ENCODE results near the gene THYN1.
A peak's percentile ranks its signal among the peaks of the same experiment; 100 is the strongest.

THYN1 gene

DNA sequence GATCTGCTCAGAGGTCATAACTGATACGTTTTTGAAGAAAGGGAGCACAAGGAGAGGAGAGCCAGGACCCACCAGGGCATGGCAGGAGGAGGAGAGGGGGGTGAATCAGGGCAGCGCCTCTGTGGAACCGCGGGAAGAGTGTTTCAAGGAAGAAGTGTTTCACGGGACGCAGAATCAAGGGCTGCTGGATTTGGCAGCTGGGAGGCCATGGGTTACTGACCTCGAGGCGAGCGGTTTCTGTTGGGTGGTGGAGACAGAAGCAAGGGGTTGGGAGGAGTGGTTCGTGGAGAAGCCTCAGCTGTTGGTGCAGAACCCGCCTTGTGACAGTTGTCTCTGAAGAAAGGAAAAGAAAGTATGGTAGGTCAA, 15.6 kb downstream of the THYN1 start:
- Histone ChIP-seq H3K4me3 (ENCODE audit: low read depth in 1 of 2, low read length in 2 of 2) (no peak overlapping the region), H3K9me3 (ENCODE audit: control insufficient read depth in 1 of 2, low read length in 2 of 2) (no peaks in the 10 kb centered on the region), H3K27me3 (ENCODE audit: control insufficient read depth in 1 of 2, insufficient read depth in 2 of 2, low read length in 2 of 2) (no peaks in the 10 kb centered on the region), H3K9ac (ENCODE audit: low read depth in 1 of 2, low read length in 2 of 2) (no peak overlapping the region), H3K27ac (ENCODE audit: low read depth, low read length) (no peak overlapping the region), H3K4me1 (ENCODE audit: control insufficient read depth in 1 of 2, insufficient read depth in 2 of 2, low read length in 2 of 2) (no peaks in the 10 kb centered on the region), H3K36me3 (ENCODE audit: control insufficient read depth in 1 of 2, insufficient read depth in 2 of 2, low read length in 2 of 2) (peaks cover 35 to 51% of the 10 kb centered on the region in 2 donors)

DNA sequence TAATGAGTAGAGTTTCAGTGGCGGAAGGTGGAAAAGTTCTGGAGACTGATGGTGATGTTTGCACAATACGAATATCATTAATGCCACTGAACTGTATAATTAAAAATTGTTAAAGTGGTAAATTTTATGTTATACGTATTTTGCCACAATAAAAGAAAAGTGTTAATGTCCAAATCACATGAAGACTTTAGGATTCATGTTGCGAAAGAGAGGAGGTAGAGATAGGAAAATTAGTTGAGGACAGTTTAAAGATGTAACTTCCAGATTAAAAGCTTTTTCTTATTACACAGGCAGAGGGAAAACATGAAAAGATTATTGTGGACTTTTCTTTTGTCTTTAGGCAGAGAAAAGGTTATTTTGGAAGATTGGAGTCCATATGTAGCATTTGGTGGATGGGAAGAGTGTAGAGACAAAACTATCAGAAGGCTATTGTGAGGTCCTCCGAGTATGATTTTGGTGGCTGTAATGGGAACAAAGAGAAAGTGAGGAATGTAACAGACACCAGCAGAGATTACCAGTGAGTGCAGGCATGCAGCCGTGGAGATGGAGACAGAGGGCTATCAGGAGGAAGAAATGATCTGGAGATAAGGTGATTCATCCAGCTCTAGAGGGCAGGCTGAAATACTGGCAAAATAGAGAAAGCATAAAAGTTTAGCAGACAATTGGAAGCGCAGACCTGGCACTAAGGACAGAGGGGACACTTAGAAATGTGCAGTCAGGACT, 16.2 kb downstream of the THYN1 start:
- Histone ChIP-seq H3K27me3 (ENCODE audit: control insufficient read depth in 1 of 2, insufficient read depth in 2 of 2, low read length in 2 of 2) (no peaks in the 10 kb centered on the region), H3K36me3 (ENCODE audit: control insufficient read depth in 1 of 2, insufficient read depth in 2 of 2, low read length in 2 of 2) (peaks cover 29 to 46% of the 10 kb centered on the region in 2 donors)

DNA sequence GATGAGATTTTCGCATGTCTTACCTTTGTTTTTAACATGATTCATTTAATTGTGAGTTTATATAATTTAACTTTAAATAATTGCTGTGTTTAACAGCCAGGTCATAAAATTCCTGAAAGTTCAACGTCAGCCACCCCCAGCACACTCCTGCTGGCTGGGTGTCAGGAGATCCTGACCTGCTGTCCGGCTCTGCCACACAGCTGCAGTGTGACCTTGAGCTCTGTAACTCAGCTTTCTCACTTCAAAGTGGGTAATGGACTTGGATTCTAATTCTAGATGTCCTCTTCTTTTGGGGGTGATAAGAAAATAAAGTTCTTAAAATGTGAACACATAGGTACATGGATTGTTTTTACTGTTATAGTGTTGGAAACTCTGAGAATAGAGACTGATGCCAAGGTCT, 17.8 kb downstream of the THYN1 start:
- Histone ChIP-seq H3K9ac (ENCODE audit: low read depth in 1 of 2, low read length in 2 of 2) (no peak overlapping the region), H3K9me3 (ENCODE audit: control insufficient read depth in 1 of 2, low read length in 2 of 2) (no peaks in the 10 kb centered on the region), H3K27me3 (ENCODE audit: control insufficient read depth in 1 of 2, insufficient read depth in 2 of 2, low read length in 2 of 2) (no peaks in the 10 kb centered on the region), H3K4me1 (ENCODE audit: control insufficient read depth in 1 of 2, insufficient read depth in 2 of 2, low read length in 2 of 2) (peaks cover 0 to 2% of the 10 kb centered on the region in 2 donors), H3K27ac (ENCODE audit: low read depth, low read length) (no peak overlapping the region), H3K4me3 (ENCODE audit: low read depth in 1 of 2, low read length in 2 of 2) (no peak overlapping the region), H3K36me3 (ENCODE audit: control insufficient read depth in 1 of 2, insufficient read depth in 2 of 2, low read length in 2 of 2) (peaks cover 21 to 36% of the 10 kb centered on the region in 2 donors)

More for the DNA sequence above, 16.2 kb downstream of the THYN1 start:
- H3K9ac ChIP-seq (ENCODE audit: low read depth in 1 of 2, low read length in 2 of 2): no peak overlapping the region
- no peak overlapping the region for H3K27ac ChIP-seq (ENCODE audit: low read depth, low read length)
- no peak overlapping the region for H3K4me3 ChIP-seq (ENCODE audit: low read depth in 1 of 2, low read length in 2 of 2)
- no peaks in the 10 kb centered on the region for H3K4me1 ChIP-seq (ENCODE audit: control insufficient read depth in 1 of 2, insufficient read depth in 2 of 2, low read length in 2 of 2)
- H3K9me3 ChIP-seq (ENCODE audit: control insufficient read depth in 1 of 2, low read length in 2 of 2): no peaks in the 10 kb centered on the region

- H3K9me3 ChIP-seq (ENCODE audit: control insufficient read depth in 1 of 2, low read length in 2 of 2): no peaks in the 10 kb centered on the region
- H3K36me3 ChIP-seq (ENCODE audit: control insufficient read depth in 1 of 2, insufficient read depth in 2 of 2, low read length in 2 of 2): peaks cover 8 to 23% of the 10 kb centered on the region in 2 donors
- peaks cover under 1 to 5% of the 10 kb centered on the region in 2 donors for H3K4me1 ChIP-seq (ENCODE audit: control insufficient read depth in 1 of 2, insufficient read depth in 2 of 2, low read length in 2 of 2)
- no peaks in the 10 kb centered on the region for H3K27me3 ChIP-seq (ENCODE audit: control insufficient read depth in 1 of 2, insufficient read depth in 2 of 2, low read length in 2 of 2)
- no peak overlapping the region for H3K27ac ChIP-seq (ENCODE audit: low read depth, low read length)
- no peak overlapping the region for H3K4me3 ChIP-seq (ENCODE audit: low read depth in 1 of 2, low read length in 2 of 2)
- no peak overlapping the region for H3K9ac ChIP-seq (ENCODE audit: low read depth in 1 of 2, low read length in 2 of 2)
Measured at GRCh38 chr11:134233729-134234179, 19.4 kb downstream of the THYN1 start.

GRCh38 chr11:134231958-134232659, 21.0 kb downstream of the THYN1 start:
- Histone ChIP-seq H3K9ac (ENCODE audit: low read depth in 1 of 2, low read length in 2 of 2) (no peak overlapping the region), H3K4me3 (ENCODE audit: low read depth in 1 of 2, low read length in 2 of 2) (no peak overlapping the region), H3K36me3 (ENCODE audit: control insufficient read depth in 1 of 2, insufficient read depth in 2 of 2, low read length in 2 of 2) (peaks cover 8 to 19% of the 10 kb centered on the region in 2 donors), H3K27me3 (ENCODE audit: control insufficient read depth in 1 of 2, insufficient read depth in 2 of 2, low read length in 2 of 2) (no peaks in the 10 kb centered on the region), H3K27ac (ENCODE audit: low read depth, low read length) (no peak overlapping the region), H3K9me3 (ENCODE audit: control insufficient read depth in 1 of 2, low read length in 2 of 2) (no peaks in the 10 kb centered on the region), H3K4me1 (ENCODE audit: control insufficient read depth in 1 of 2, insufficient read depth in 2 of 2, low read length in 2 of 2) (peaks cover 4 to 5% of the 10 kb centered on the region in 2 donors)

DNA sequence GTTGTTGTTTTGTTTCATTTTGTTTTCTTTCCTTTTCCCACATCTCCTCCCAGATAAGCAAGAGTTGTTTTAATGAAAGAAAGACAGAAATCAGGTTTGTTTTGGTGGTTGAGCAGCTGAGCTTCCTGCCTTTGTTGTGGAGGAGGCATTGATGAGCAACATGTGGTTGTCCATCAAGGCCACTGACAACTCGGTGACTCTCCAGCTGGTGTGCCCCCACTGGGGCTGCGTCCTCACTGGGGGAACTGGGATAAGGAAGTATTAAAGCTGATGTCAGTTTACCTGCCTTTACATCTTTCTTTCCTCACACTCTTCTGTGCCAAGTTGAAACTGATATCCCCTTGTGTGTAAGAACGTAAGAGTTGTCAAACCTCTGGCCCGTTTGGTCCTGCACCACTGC, 22.8 kb downstream of the THYN1 start:
- Histone ChIP-seq H3K9me3 (ENCODE audit: control insufficient read depth in 1 of 2, low read length in 2 of 2) (no peaks in the 10 kb centered on the region), H3K27ac (ENCODE audit: low read depth, low read length) (no peak overlapping the region)

GRCh38 chr11:134229126-134229790, 23.9 kb downstream of the THYN1 start:
- Histone ChIP-seq H3K27ac (ENCODE audit: low read depth, low read length) (no peak overlapping the region), H3K27me3 (ENCODE audit: control insufficient read depth in 1 of 2, insufficient read depth in 2 of 2, low read length in 2 of 2) (no peaks in the 10 kb centered on the region), H3K4me3 (ENCODE audit: low read depth in 1 of 2, low read length in 2 of 2) (no peak overlapping the region), H3K36me3 (ENCODE audit: control insufficient read depth in 1 of 2, insufficient read depth in 2 of 2, low read length in 2 of 2) (peaks cover 0 to 6% of the 10 kb centered on the region in 2 donors), H3K9ac (ENCODE audit: low read depth in 1 of 2, low read length in 2 of 2) (no peak overlapping the region), H3K4me1 (ENCODE audit: control insufficient read depth in 1 of 2, insufficient read depth in 2 of 2, low read length in 2 of 2) (peaks cover 18 to 21% of the 10 kb centered on the region in 2 donors), H3K9me3 (ENCODE audit: control insufficient read depth in 1 of 2, low read length in 2 of 2) (no peaks in the 10 kb centered on the region)

More for the DNA sequence above, 22.8 kb downstream of the THYN1 start:
- Histone ChIP-seq H3K9ac (ENCODE audit: low read depth in 1 of 2, low read length in 2 of 2) (peak overlapping the region in 1 of 2 donors; percentile 7), H3K4me3 (ENCODE audit: low read depth in 1 of 2, low read length in 2 of 2) (no peak overlapping the region), H3K27me3 (ENCODE audit: control insufficient read depth in 1 of 2, insufficient read depth in 2 of 2, low read length in 2 of 2) (no peaks in the 10 kb centered on the region), H3K4me1 (ENCODE audit: control insufficient read depth in 1 of 2, insufficient read depth in 2 of 2, low read length in 2 of 2) (peaks cover 18 to 21% of the 10 kb centered on the region in 2 donors), H3K36me3 (ENCODE audit: control insufficient read depth in 1 of 2, insufficient read depth in 2 of 2, low read length in 2 of 2) (peaks cover 4 to 14% of the 10 kb centered on the region in 2 donors)

- H3K27ac ChIP-seq (ENCODE audit: low read depth, low read length): no peak overlapping the region
- peaks cover 0 to 6% of the 10 kb centered on the region in 2 donors for H3K36me3 ChIP-seq (ENCODE audit: control insufficient read depth in 1 of 2, insufficient read depth in 2 of 2, low read length in 2 of 2)
- no peaks in the 10 kb centered on the region for H3K27me3 ChIP-seq (ENCODE audit: control insufficient read depth in 1 of 2, insufficient read depth in 2 of 2, low read length in 2 of 2)
- no peak overlapping the region for H3K4me3 ChIP-seq (ENCODE audit: low read depth in 1 of 2, low read length in 2 of 2)
- H3K9me3 ChIP-seq (ENCODE audit: control insufficient read depth in 1 of 2, low read length in 2 of 2): no peaks in the 10 kb centered on the region
- H3K4me1 ChIP-seq (ENCODE audit: control insufficient read depth in 1 of 2, insufficient read depth in 2 of 2, low read length in 2 of 2): peaks cover 18 to 21% of the 10 kb centered on the region in 2 donors
- no peak overlapping the region for H3K9ac ChIP-seq (ENCODE audit: low read depth in 1 of 2, low read length in 2 of 2)
Measured at GRCh38 chr11:134228625-134229024, 24.5 kb downstream of the THYN1 start.

DNA sequence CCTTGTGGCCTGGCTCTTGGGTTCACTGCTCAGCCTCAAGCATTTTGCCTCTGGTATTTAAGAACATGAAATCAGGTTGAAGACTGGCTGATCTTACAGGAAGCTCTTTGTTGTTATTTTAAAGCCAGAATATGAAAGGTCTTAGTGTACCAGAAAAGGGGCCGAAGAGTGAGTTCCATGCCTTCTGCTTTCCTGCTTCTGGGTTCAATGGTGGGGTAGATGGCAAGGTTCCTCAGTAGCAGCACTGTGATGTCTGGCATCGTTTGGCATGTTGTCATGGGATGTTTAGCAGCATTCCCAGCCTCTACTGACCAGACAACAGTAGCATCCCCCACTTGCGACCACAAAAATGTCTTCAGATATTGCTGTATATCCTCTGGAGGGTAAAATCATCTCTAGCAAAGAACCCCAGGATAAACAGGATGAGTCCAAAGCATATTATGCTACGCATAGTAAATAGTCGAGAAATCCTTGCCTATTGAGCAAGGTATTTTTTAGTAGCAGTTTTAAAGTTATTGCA, 26.3 kb downstream of the THYN1 start:
- Histone ChIP-seq H3K27ac (ENCODE audit: low read depth, low read length) (no peak overlapping the region), H3K27me3 (ENCODE audit: control insufficient read depth in 1 of 2, insufficient read depth in 2 of 2, low read length in 2 of 2) (no peaks in the 10 kb centered on the region), H3K9ac (ENCODE audit: low read depth in 1 of 2, low read length in 2 of 2) (no peak overlapping the region), H3K36me3 (ENCODE audit: control insufficient read depth in 1 of 2, insufficient read depth in 2 of 2, low read length in 2 of 2) (peaks cover 0 to 6% of the 10 kb centered on the region in 2 donors), H3K9me3 (ENCODE audit: control insufficient read depth in 1 of 2, low read length in 2 of 2) (no peaks in the 10 kb centered on the region), H3K4me1 (ENCODE audit: control insufficient read depth in 1 of 2, insufficient read depth in 2 of 2, low read length in 2 of 2) (peaks cover 31 to 35% of the 10 kb centered on the region in 2 donors), H3K4me3 (ENCODE audit: low read depth in 1 of 2, low read length in 2 of 2) (no peak overlapping the region)
